Calu3 (cell line): Measurements from ENCODE around the gene DYSF. TPM values are rescaled to one million over a fixed set of nuclear protein-coding genes. Genes with fewer than 3 reads are reported as not detected.

Experiments used
- BruUV-seq: library from RNA; stranded (reverse); fragments of 400-500 nt; replicated peaks from 2 replicates; lab custom pipeline; 2021; lab: Mats Ljungman, UMichigan
- CTCF ChIA-PET: fragments of 300-600 bp; sonication (Branson Sonifier 250); formaldehyde crosslinking; loops from one replicate; lab custom pipeline; 2022; ENCODE audit warnings: antibody characterized with exemption; lab: Charles Lee
- DNase-seq: peaks from one replicate; pipeline ENCODE4 v3.0.0; 2022
- H3K27ac Mint-ChIP-seq: one replicate; pipeline ENCODE4 v1.8.0; 2022; ENCODE audit warnings: mixed read lengths; ENCODE audit not compliant: unreplicated experiment
- H3K27me3 Mint-ChIP-seq: one replicate; pipeline ENCODE4 v1.8.0; 2022; ENCODE audit warnings: mixed read lengths; ENCODE audit not compliant: unreplicated experiment
- H3K36me3 Mint-ChIP-seq: one replicate; pipeline ENCODE4 v1.8.0; 2022; ENCODE audit warnings: mild to moderate bottlenecking, moderate library complexity, mixed read lengths; ENCODE audit not compliant: insufficient read depth, unreplicated experiment
- H3K4me1 Mint-ChIP-seq: one replicate; pipeline ENCODE4 v1.8.0; 2022; ENCODE audit warnings: mild to moderate bottlenecking, low read depth, mixed read lengths; ENCODE audit not compliant: unreplicated experiment
- H3K4me3 Mint-ChIP-seq: one replicate; pipeline ENCODE4 v1.8.0; 2022; ENCODE audit warnings: mild to moderate bottlenecking, low read depth, moderate library complexity, mixed read lengths; ENCODE audit not compliant: unreplicated experiment
- H3K9me3 Mint-ChIP-seq: one replicate; pipeline ENCODE4 v1.8.0; 2022; ENCODE audit warnings: low read depth, mixed read lengths; ENCODE audit not compliant: unreplicated experiment
- intact Hi-C: fragments of 100-400 bp; cut with micrococcal nuclease; formaldehyde crosslinking; loops from one replicate; pipeline ENCODE4 v1.10.0; 2022; ENCODE audit not compliant: unreplicated experiment
- total RNA-seq: library from RNA; stranded (reverse); gene quantifications from 2 replicates; pipeline ENCODE4 v1.2.3, GENCODE V29; 2022
- TF ChIP-seq, protein P1 (sequence below): fragments of 200-600 bp; IDR thresholded peaks from one replicate; pipeline ENCODE4 v1.8.0; 2022; ENCODE audit warnings: antibody characterized with exemption; ENCODE audit not compliant: unreplicated experiment

Gene DYSF
- total RNA-seq, 1 experiment from 2014 or later: 3.2 TPM

DNA sequence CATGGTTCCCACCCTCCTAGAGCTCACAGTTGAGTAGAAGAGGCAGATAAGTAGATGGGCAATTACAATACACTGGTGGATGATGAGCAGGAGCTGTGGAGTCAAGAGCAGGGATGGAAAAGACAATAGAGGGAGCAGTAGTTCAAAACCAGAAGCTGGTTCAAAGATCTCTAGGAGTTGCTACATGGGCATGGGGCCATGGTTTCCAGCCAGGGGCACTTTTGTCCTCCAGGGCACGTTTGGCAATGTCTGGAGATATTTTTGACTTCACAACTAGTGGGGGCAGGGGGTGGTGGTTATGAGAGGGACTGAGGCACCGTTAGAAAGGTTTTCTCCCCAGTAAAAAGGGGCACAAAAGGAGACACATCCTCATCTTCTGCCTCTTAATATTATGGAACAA is 236.0 kb downstream of the DYSF start:
- Mint-ChIP-seq H3K27me3 (peaks cover 76% of the 10 kb centered on the region), H3K4me1 (no peaks in the 10 kb centered on the region), H3K27ac (no peak overlapping the region), H3K4me3 (no peak overlapping the region), H3K9me3 (no peaks in the 10 kb centered on the region), H3K36me3 (no peaks in the 10 kb centered on the region)
- BruUV-seq: no TSS peak
- intact Hi-C loops: no loop called here
- TF ChIP-seq, protein P1, sequence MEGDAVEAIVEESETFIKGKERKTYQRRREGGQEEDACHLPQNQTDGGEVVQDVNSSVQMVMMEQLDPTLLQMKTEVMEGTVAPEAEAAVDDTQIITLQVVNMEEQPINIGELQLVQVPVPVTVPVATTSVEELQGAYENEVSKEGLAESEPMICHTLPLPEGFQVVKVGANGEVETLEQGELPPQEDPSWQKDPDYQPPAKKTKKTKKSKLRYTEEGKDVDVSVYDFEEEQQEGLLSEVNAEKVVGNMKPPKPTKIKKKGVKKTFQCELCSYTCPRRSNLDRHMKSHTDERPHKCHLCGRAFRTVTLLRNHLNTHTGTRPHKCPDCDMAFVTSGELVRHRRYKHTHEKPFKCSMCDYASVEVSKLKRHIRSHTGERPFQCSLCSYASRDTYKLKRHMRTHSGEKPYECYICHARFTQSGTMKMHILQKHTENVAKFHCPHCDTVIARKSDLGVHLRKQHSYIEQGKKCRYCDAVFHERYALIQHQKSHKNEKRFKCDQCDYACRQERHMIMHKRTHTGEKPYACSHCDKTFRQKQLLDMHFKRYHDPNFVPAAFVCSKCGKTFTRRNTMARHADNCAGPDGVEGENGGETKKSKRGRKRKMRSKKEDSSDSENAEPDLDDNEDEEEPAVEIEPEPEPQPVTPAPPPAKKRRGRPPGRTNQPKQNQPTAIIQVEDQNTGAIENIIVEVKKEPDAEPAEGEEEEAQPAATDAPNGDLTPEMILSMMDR: no peak
- DNase-seq: no peak
- CTCF ChIA-PET: interaction anchor here (0.6 to 1.1 kb wide), 2 partner anchors 20 to 212 kb away, joined by 3 read pairs; no protein-coding TSS in a partner anchor

DNA sequence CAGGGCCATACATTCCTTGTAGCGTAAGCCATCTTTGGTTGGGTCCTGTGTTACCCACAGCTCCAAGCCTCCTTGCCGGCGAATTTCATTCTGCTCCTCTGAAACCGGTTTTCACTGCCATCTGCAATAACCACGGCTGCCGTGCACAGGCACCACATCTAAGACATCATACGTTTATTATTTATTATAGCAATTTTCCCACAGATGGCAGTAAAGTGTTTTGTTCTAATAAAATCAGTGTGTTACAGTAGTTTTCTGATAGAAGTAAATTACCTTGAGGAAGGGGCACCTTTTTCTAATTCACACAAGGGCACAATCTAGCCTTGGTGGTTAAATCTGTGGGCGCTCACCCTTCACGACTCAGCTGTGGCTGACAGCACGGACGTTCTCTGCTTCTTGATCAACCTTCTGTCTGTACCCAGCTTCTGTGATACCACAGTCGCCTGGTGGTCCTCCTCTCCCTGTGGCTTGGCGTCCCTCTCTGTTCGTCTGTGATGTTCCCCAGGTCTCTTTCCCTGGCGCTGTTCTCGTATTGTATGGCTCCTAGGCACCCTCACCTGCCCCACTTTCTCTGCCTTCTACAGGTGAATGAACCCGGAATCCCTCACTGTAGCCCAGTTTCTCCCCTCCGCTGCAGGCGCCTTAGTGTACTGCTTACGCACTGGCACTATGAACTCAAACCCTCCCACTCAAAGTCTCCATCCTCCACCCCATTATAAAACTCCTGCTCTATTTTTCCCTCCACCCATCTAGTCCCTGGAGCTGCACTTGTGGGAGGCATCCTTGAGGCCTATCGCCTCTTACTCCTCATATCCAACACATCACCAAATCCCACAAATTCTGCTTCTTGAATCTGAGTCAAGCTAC is 236.8 kb downstream of the DYSF start:
- Mint-ChIP-seq H3K27ac (no peak overlapping the region), H3K4me3 (no peak overlapping the region), H3K9me3 (no peaks in the 10 kb centered on the region), H3K4me1 (no peaks in the 10 kb centered on the region), H3K36me3 (no peaks in the 10 kb centered on the region), H3K27me3 (peaks cover 84% of the 10 kb centered on the region)
- no TSS peak for BruUV-seq
- no peak for DNase-seq
- intact Hi-C loops: no loop called here
- CTCF ChIA-PET: interaction anchor here (0.6 to 1.1 kb wide), 3 partner anchors 19 to 469 kb away, joined by 3 read pairs; no protein-coding TSS in a partner anchor
- TF ChIP-seq, protein P1: no peak

DNA sequence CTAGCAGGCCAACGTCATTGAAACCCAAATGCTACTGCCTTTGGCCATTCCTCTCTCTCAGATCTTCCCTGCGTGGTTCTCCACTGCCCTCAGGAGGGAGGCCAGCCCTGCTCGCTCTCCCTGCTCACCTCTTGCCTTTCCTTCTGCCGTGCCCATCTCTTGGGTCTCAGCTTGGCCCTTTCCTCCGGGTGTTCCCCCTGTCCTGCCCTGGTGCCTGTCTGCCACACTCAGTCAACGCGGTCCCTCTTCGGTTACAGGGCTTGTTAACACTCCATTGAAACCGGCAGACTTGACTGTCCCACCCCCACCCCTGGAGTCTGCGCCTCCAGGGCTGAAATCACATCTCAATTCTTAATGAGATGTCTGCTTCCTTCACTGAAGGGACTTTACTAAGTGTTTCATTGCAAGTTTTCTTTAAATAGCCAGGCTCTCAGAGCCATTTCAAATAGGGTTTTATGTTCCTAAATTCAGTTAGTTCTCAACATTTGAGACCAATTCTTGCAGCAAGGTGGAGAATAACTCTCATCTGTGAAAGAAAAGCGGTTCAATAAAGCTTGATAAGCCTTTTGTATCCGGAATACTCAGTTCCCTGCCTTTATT is 237.6 kb downstream of the DYSF start:
- Mint-ChIP-seq H3K4me3 (no peak overlapping the region), H3K27me3 (peaks cover 91% of the 10 kb centered on the region), H3K4me1 (no peaks in the 10 kb centered on the region), H3K36me3 (no peaks in the 10 kb centered on the region), H3K27ac (no peak overlapping the region), H3K9me3 (no peaks in the 10 kb centered on the region)
- no peak for DNase-seq
- no TSS peak for BruUV-seq
- CTCF ChIA-PET: interaction anchor here (0.6 kb wide), 1 partner anchor 468 kb away, joined by 3 read pairs; no protein-coding TSS in a partner anchor
- TF ChIP-seq, protein P1: no peak
- intact Hi-C loops: no loop called here

DNA sequence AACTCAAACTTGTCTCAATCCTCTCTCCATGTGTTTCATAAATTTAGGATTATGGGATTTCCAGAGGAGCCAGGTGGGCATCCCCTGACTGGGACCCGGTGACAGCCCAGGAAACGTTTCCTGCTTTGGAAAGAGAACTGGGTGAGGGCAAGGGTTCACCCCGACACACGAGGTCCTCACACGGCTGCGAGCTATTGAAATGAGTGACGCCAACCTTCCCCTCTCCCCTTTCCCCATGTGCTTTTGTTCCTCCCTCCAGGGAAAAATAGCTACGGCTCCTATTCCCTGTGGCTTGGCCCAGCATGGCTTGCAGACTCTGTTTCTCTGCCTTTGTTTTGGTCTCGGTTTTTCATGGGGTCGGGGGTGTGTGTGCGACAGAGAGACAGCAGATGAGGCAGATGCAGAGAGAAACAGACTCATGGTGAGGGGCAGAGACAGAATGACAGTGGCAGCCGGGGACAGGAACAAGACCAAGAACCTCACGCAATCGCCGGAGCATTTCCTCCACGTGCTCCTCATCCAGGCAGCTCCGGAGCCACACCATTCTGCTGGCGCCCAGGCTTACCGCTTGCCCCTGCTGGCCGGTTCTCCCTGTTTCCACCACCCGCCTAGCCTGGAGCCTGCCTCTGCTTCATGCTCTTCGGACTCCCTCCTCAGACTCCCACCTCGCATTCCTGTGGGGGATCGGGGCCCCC is 238.5 kb downstream of the DYSF start:
- no TSS peak for BruUV-seq
- intact Hi-C loops: no loop called here
- H3K27me3 Mint-ChIP-seq: peaks cover 100% of the 10 kb centered on the region

More for the DNA sequence above, 238.5 kb downstream of the DYSF start:
- no peak overlapping the region for H3K27ac Mint-ChIP-seq
- no peak for DNase-seq
- CTCF ChIA-PET: no interaction called here
- H3K4me3 Mint-ChIP-seq: no peak overlapping the region
- H3K9me3 Mint-ChIP-seq: no peaks in the 10 kb centered on the region
- H3K4me1 Mint-ChIP-seq: no peaks in the 10 kb centered on the region
- H3K36me3 Mint-ChIP-seq: no peaks in the 10 kb centered on the region
- TF ChIP-seq, protein P1: no peak
